HepG2 (cell line): ENCODE data around the gene CTDSP1. TPM values are rescaled to one million over a fixed set of nuclear protein-coding genes. Genes with fewer than 3 reads are reported as not detected.
A peak's percentile ranks its signal among the peaks of the same experiment; 100 is the strongest.

Experiments used
- CHD4 ChIP-seq: fragments of 200-600 bp; sonication (generic); IDR thresholded peaks from 2 replicates; pipeline ENCODE4 v1.7.0; 2017; ENCODE audit warnings: mild to moderate bottlenecking, low read length, borderline replicate concordance
- HNF4A ChIP-seq: sonication (generic); formaldehyde crosslinking; IDR thresholded peaks from 2 replicates; pipeline ENCODE4 v1.4.0; 2020; ENCODE audit warnings: missing genetic modification reagents
- HNRNPK ChIP-seq: fragments of 200-400 bp; formaldehyde crosslinking; IDR thresholded peaks from 2 replicates; pipeline ENCODE4 v1.6.1; 2018; ENCODE audit warnings: low read length, low read depth, moderate library complexity, mild to moderate bottlenecking; ENCODE audit not compliant: poor library complexity, severe bottlenecking
- HNRNPLL ChIP-seq: fragments of 200-400 bp; formaldehyde crosslinking; IDR thresholded peaks from 2 replicates; pipeline ENCODE4 v1.6.1; 2017; ENCODE audit warnings: mild to moderate bottlenecking, low read depth, low read length; ENCODE audit not compliant: poor library complexity, severe bottlenecking
- ISL2 ChIP-seq: sonication (generic); formaldehyde crosslinking; IDR thresholded peaks from 2 replicates; pipeline ENCODE4 v1.5.0; 2020; ENCODE audit warnings: missing genetic modification reagents
- MTA1 ChIP-seq: sonication (generic); formaldehyde crosslinking; IDR thresholded peaks from 2 replicates; pipeline ENCODE4 v1.4.0; 2020; ENCODE audit warnings: missing genetic modification reagents, mild to moderate bottlenecking, borderline replicate concordance
- NR3C1 ChIP-seq: sonication (generic); formaldehyde crosslinking; IDR thresholded peaks from 2 replicates; pipeline ENCODE4 v1.4.0; 2020; ENCODE audit warnings: missing genetic modification reagents
- PCBP2 ChIP-seq: fragments of 200-400 bp; formaldehyde crosslinking; optimal IDR thresholded peaks from 2 replicates; pipeline ENCODE3; 2018; ENCODE audit warnings: low read length, low read depth; ENCODE audit not compliant: poor library complexity, severe bottlenecking
- TSC22D2 ChIP-seq: sonication (generic); formaldehyde crosslinking; IDR thresholded peaks from 2 replicates; pipeline ENCODE4 v1.5.1; 2020; ENCODE audit warnings: missing genetic modification reagents, mild to moderate bottlenecking, borderline replicate concordance
- ZKSCAN1 ChIP-seq: fragments of 150-350 bp; IDR thresholded peaks from 2 replicates; pipeline ENCODE4 v1.6.1; 2014; ENCODE audit warnings: low read length
- ZKSCAN8 ChIP-seq: IDR thresholded peaks from 2 replicates; pipeline ENCODE4 v1.6.1; 2016; ENCODE audit warnings: borderline replicate concordance, missing genetic modification reagents, missing compliant biosample characterization
- ZNF160 ChIP-seq: sonication (generic); formaldehyde crosslinking; IDR thresholded peaks from 2 replicates; pipeline ENCODE4 v1.8.0; 2022; ENCODE audit warnings: mild to moderate bottlenecking, inconsistent platforms, missing genetic modification reagents
- ZNF761 ChIP-seq: sonication (generic); formaldehyde crosslinking; conservative IDR thresholded peaks from 2 replicates; pipeline ENCODE4 v1.4.0; 2020; ENCODE audit warnings: mild to moderate bottlenecking, missing genetic modification reagents
- ZNF782 ChIP-seq: sonication (generic); formaldehyde crosslinking; IDR thresholded peaks from 2 replicates; pipeline ENCODE4 v1.4.0; 2020; ENCODE audit warnings: missing genetic modification reagents, mild to moderate bottlenecking, borderline replicate concordance
- ZNF878 ChIP-seq: sonication (generic); formaldehyde crosslinking; IDR thresholded peaks from 2 replicates; pipeline ENCODE4 v1.8.1; 2023; ENCODE audit warnings: mild to moderate bottlenecking, missing genetic modification reagents, moderate library complexity
- polyA plus RNA-seq, 8 experiments: library from polyadenylated mRNA; depleted of rRNA in 3 of 8; stranded (reverse) in 7 of 8; unstranded in 1 of 8; fragments of >200 nt; fragmentation: Illumina TruSeq in 4 of 8; extraction: Trizol in 4 of 8; gene quantifications; 2 replicates each; pipeline versions ENCODE4 v1.2.1 to v1.2.3, GENCODE V29; 2011 to 2016; ENCODE audit warnings: low read depth in 4 of 8, missing spikeins in 1 of 8, mixed read lengths in 1 of 8; ENCODE audit not compliant: insufficient read depth in 1 of 8
- total RNA-seq, 5 experiments: library from RNA; depleted of rRNA; stranded (reverse); fragments of >200 nt; fragmentation: Illumina TruSeq; extraction: Trizol; gene quantifications; 2 replicates each; pipeline ENCODE4 v1.2.3, GENCODE V29; 2016; ENCODE audit warnings: low read depth in 1 of 5
- TF ChIP-seq, protein P1 (sequence below): sonication (generic); formaldehyde crosslinking; IDR thresholded peaks from 2 replicates; pipeline ENCODE4 v1.9.0; 2022; ENCODE audit warnings: low read depth, missing genetic modification reagents
- TF ChIP-seq, protein P2 (sequence below): sonication (generic); formaldehyde crosslinking; IDR thresholded peaks from 2 replicates; pipeline ENCODE4 v1.4.0; 2020; ENCODE audit warnings: missing genetic modification reagents
- TF ChIP-seq, protein P3 (sequence below): IDR thresholded peaks from 2 replicates; pipeline ENCODE4 v1.6.1; 2016; ENCODE audit warnings: missing biosample characterization, missing genetic modification reagents, low read depth
- TF ChIP-seq, protein P4 (sequence below): sonication (generic); formaldehyde crosslinking; IDR thresholded peaks from 2 replicates; pipeline ENCODE4 v1.8.1; 2023; ENCODE audit warnings: mild to moderate bottlenecking, inconsistent platforms, moderate library complexity, missing genetic modification reagents, borderline replicate concordance

CTDSP1 gene
- total and polyA plus RNA-seq, 2 of the 13 experiments (the other 11 are each of a cell fraction or from before 2014, with no cell fraction given): 91.0 to 268 TPM

DNA sequence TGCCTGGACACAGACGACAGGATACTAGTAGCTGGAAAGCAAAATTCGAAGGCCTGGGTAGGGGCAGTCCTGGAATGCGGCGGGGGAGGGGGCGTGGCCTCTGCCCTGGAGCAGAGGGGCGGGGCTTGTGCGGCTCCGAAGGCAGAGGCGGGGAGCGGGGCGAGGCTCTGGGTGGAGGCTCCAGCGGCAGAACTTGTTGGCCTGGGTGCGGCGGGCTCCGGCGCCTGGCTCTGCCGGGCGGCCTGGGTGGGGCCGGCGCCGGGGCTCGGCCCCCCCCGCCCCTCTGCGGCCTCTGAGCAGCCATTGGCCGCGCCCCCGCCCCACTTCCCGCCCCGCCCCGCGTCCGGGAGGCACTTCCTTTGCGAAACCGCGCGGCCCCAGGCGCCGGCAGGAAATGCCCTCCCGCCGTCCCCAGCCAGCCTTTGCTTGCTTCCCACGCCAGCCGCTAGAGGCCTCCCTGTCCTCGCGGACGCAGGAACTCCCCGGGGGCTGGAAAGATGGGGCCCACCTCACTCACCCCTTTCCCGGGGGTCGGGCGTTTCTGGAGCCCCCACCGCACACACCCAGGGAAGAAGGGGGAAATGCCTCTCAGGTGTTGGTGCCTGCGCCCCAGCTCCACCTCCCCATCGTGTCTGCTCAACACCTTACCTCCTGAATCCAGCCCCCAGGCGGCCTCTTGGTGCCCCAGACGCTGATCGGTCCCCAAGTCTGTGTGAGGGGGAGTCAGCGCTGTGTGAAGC lies 6.7 kb downstream of the CTDSP1 start (continued):
- TF ChIP-seq, protein P1, sequence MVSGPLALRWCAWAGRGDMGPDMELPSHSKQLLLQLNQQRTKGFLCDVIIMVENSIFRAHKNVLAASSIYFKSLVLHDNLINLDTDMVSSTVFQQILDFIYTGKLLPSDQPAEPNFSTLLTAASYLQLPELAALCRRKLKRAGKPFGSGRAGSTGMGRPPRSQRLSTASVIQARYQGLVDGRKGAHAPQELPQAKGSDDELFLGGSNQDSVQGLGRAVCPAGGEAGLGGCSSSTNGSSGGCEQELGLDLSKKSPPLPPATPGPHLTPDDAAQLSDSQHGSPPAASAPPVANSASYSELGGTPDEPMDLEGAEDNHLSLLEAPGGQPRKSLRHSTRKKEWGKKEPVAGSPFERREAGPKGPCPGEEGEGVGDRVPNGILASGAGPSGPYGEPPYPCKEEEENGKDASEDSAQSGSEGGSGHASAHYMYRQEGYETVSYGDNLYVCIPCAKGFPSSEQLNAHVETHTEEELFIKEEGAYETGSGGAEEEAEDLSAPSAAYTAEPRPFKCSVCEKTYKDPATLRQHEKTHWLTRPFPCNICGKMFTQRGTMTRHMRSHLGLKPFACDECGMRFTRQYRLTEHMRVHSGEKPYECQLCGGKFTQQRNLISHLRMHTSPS (CRISPR knock-in tag): no peak
- peak; percentile 68; the same call in 1 of the 2 replicates for TF ChIP-seq ZNF160 (CRISPR knock-in tag)
- TF ChIP-seq, protein P2, sequence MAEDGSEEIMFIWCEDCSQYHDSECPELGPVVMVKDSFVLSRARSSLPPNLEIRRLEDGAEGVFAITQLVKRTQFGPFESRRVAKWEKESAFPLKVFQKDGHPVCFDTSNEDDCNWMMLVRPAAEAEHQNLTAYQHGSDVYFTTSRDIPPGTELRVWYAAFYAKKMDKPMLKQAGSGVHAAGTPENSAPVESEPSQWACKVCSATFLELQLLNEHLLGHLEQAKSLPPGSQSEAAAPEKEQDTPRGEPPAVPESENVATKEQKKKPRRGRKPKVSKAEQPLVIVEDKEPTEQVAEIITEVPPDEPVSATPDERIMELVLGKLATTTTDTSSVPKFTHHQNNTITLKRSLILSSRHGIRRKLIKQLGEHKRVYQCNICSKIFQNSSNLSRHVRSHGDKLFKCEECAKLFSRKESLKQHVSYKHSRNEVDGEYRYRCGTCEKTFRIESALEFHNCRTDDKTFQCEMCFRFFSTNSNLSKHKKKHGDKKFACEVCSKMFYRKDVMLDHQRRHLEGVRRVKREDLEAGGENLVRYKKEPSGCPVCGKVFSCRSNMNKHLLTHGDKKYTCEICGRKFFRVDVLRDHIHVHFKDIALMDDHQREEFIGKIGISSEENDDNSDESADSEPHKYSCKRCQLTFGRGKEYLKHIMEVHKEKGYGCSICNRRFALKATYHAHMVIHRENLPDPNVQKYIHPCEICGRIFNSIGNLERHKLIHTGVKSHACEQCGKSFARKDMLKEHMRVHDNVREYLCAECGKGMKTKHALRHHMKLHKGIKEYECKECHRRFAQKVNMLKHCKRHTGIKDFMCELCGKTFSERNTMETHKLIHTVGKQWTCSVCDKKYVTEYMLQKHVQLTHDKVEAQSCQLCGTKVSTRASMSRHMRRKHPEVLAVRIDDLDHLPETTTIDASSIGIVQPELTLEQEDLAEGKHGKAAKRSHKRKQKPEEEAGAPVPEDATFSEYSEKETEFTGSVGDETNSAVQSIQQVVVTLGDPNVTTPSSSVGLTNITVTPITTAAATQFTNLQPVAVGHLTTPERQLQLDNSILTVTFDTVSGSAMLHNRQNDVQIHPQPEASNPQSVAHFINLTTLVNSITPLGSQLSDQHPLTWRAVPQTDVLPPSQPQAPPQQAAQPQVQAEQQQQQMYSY (CRISPR knock-in tag): 0 out of 2 replicates have a peak, but pooled peaks have one; percentile 35
- no peak for TF ChIP-seq ZNF761
- TF ChIP-seq NR3C1: no peak
- no peak for TF ChIP-seq ZNF782 (CRISPR knock-in tag)
- no peak for TF ChIP-seq ZKSCAN1
- TF ChIP-seq, protein P3, sequence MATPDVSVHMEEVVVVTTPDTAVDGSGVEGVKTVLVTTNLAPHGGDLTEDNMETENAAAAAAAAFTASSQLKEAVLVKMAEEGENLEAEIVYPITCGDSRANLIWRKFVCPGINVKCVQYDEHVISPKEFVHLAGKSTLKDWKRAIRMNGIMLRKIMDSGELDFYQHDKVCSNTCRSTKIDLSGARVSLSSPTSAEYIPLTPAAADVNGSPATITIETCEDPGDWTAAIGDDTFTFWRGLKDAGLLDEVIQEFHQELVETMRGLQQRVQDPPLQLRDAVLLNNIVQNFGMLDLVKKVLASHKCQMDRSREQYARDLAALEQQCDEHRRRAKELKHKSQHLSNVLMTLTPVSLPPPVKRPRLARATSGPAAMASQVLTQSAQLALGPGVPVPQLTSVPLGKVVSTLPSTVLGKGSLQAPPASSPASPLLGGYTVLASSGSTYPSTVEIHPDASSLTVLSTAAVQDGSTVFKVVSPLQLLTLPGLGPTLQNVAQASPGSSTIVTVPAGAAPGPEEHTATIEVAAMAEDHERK (CRISPR knock-in tag): 0 out of 2 replicates have a peak, but pooled peaks have one; percentile 50
- peak; percentile 69 for TF ChIP-seq HNRNPLL
- peak; percentile 47; the same call in 1 of the 2 replicates for TF ChIP-seq ISL2 (CRISPR knock-in tag)
- peak; percentile 86 for TF ChIP-seq HNRNPK
- TF ChIP-seq CHD4: no peak; the same call in 1 of the 2 replicates
- TF ChIP-seq PCBP2: peak; percentile 7
- TF ChIP-seq HNF4A (CRISPR knock-in tag): peak; percentile 29; the same call in 1 of the 2 replicates
- peak; percentile 41; the same call in 1 of the 2 replicates for TF ChIP-seq ZNF878 (CRISPR knock-in tag)
- peak; percentile 41 for TF ChIP-seq ZKSCAN8
- TF ChIP-seq MTA1: peak; percentile 29; the same call in 1 of the 2 replicates
- TF ChIP-seq, protein P4, sequence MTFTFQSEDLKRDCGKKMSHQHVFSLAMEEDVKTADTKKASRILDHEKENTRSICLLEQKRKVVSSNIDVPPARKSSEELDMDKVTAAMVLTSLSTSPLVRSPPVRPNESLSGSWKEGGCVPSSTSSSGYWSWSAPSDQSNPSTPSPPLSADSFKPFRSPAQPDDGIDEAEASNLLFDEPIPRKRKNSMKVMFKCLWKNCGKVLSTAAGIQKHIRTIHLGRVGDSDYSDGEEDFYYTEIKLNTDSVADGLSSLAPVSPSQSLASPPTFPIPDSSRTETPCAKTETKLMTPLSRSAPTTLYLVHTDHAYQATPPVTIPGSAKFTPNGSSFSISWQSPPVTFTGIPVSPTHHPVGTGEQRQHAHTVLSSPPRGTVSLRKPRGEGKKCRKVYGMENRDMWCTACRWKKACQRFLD (CRISPR knock-in tag): 0 out of 2 replicates have a peak, but pooled peaks have one; percentile 5
- peak; percentile 57; the same call in 1 of the 2 replicates for TF ChIP-seq TSC22D2 (CRISPR knock-in tag)
